Naive thymus-derived CD4-positive, alpha-beta T cell (primary cell): ENCODE measurements around the gene ANKLE2. TPM values are rescaled to one million over a fixed set of nuclear protein-coding genes. Genes with fewer than 3 reads are reported as not detected.

Experiments
- ATAC-seq: fragments of 150-1000 bp; cut with Tn5 transposase; 2 replicates; pipeline ENCODE4 v1.10.0; 2021; ENCODE audit warnings: mild to moderate bottlenecking, moderate library complexity
- CTCF ChIA-PET: fragments of 350-600 bp; sonication (Branson Sonifier 250); formaldehyde crosslinking; loops from one replicate; lab custom pipeline; 2021; ENCODE audit warnings: antibody characterized with exemption; lab: Charles Lee
- POLR2A ChIA-PET: fragments of 350-600 bp; sonication (Branson Sonifier 250); formaldehyde crosslinking; loops from one replicate; lab custom pipeline; 2021; ENCODE audit warnings: antibody characterized with exemption, inconsistent platforms; lab: Charles Lee
- DNase-seq, 9 donors: peaks; one replicate each; pipeline versions ENCODE4 v3.0.0 to v3.0.0-alpha.2; 2020 to 2022; ENCODE audit warnings: mixed read lengths in 1 of 9
- H3K27ac ChIP-seq: one replicate; pipeline ENCODE4 v1.7.0; 2013; ENCODE audit warnings: mild to moderate bottlenecking, low read depth, low read length, moderate library complexity
- H3K27me3 ChIP-seq, 2 donors: one replicate each; pipeline ENCODE4 v1.7.0; 2013; ENCODE audit warnings: low read length in 2 of 2, mild to moderate bottlenecking in 2 of 2, moderate library complexity in 2 of 2; ENCODE audit not compliant: control insufficient read depth in 2 of 2, insufficient read depth in 2 of 2
- H3K36me3 ChIP-seq, 3 experiments: 1 replicate in 2 of 3; 2 replicates in 1 of 3; pipeline ENCODE4 v1.7.0; 2013; ENCODE audit warnings: low read length in 3 of 3, mild to moderate bottlenecking in 3 of 3, moderate library complexity in 1 of 3; ENCODE audit not compliant: insufficient read depth in 3 of 3, control insufficient read depth in 2 of 3
- H3K4me1 ChIP-seq, 2 donors: one replicate each; pipeline ENCODE4 v1.7.0; 2013; ENCODE audit warnings: low read length in 2 of 2, mild to moderate bottlenecking in 2 of 2, moderate library complexity in 1 of 2; ENCODE audit not compliant: control insufficient read depth in 2 of 2, insufficient read depth in 2 of 2
- H3K4me3 ChIP-seq: 2 replicates; pipeline ENCODE4 v1.7.0; 2013; ENCODE audit warnings: mild to moderate bottlenecking, low read length
- H3K9me3 ChIP-seq, 3 experiments: 1 replicate in 2 of 3; 2 replicates in 1 of 3; pipeline ENCODE4 v1.7.0; 2013; ENCODE audit warnings: low read length in 3 of 3; ENCODE audit not compliant: control insufficient read depth in 2 of 3
- H3K27ac Mint-ChIP-seq, 9 donors: one replicate each; pipeline ENCODE4 v1.8.0; 2020 to 2022; ENCODE audit warnings: mixed read lengths in 9 of 9, mild to moderate bottlenecking in 8 of 9, moderate library complexity in 5 of 9, inconsistent platforms in 2 of 9
- H3K27me3 Mint-ChIP-seq, 5 donors: one replicate each; pipeline ENCODE4 v1.8.0; 2021 to 2022; ENCODE audit warnings: mixed read lengths in 5 of 5, mild to moderate bottlenecking in 1 of 5
- H3K36me3 Mint-ChIP-seq, 5 donors: one replicate each; pipeline ENCODE4 v1.8.0; 2020 to 2022; ENCODE audit warnings: mixed read lengths in 5 of 5, mild to moderate bottlenecking in 3 of 5, inconsistent platforms in 1 of 5
- H3K4me1 Mint-ChIP-seq, 7 donors: one replicate each; pipeline ENCODE4 v1.8.0; 2020 to 2022; ENCODE audit warnings: mixed read lengths in 7 of 7, mild to moderate bottlenecking in 3 of 7, inconsistent platforms in 1 of 7
- H3K4me3 Mint-ChIP-seq, 10 donors: one replicate each; pipeline ENCODE4 v1.8.0; 2020 to 2022; ENCODE audit warnings: mild to moderate bottlenecking in 10 of 10, mixed read lengths in 10 of 10, moderate library complexity in 6 of 10, inconsistent platforms in 2 of 10
- H3K9me3 Mint-ChIP-seq, 11 donors: one replicate each; pipeline ENCODE4 v1.8.0; 2020 to 2022; ENCODE audit warnings: mixed read lengths in 11 of 11, mild to moderate bottlenecking in 4 of 11, inconsistent platforms in 1 of 11, moderate library complexity in 1 of 11
- intact Hi-C, 2 donors: fragments of 100-400 bp; cut with micrococcal nuclease; formaldehyde crosslinking; loops; one replicate each; pipeline ENCODE4 v1.15.1; 2023
- polyA plus RNA-seq, 2 donors: library from polyadenylated mRNA; unstranded; fragments of 300-500 nt; fragmentation: Illumina TruSeq; gene quantifications; one replicate each; pipeline ENCODE4 v1.2.3, GENCODE V29; 2021
- total RNA-seq, 6 experiments: library from RNA in 5 of 6; stranded (reverse) in 5 of 6; gene quantifications; 1 replicate in 5 of 6; 2 replicates in 1 of 6; pipeline ENCODE4 v1.2.3 and lab custom pipeline; 2021 to 2026

ANKLE2 gene
- total and polyA plus RNA-seq, 7 experiments from 2014 or later = 21.5 to 95.5 (median 78.9) TPM

GRCh38 chr12:132717531-132718387 lies 43.9 kb downstream of the ANKLE2 start:
- Histone ChIP-seq H3K36me3 (peaks cover 0 to 80% (median 9%) of the 10 kb centered on the region in 3 experiments), H3K27ac (no peak overlapping the region), H3K4me1 (no peaks in the 10 kb centered on the region), H3K9me3 (no peaks in the 10 kb centered on the region), H3K27me3 (no peaks in the 10 kb centered on the region), H3K4me3 (no peak overlapping the region)
- H3K4me3 Mint-ChIP-seq = no peak overlapping the region
- H3K36me3 Mint-ChIP-seq = peaks cover 3 to 31% (median 7%) of the 10 kb centered on the region in 5 donors
- intact Hi-C loops = no loop called here
- H3K4me1 Mint-ChIP-seq = peaks cover 0 to 14% (median 9%) of the 10 kb centered on the region in 7 donors
- ChIA-PET CTCF (no interaction called here), POLR2A (no interaction called here)
- H3K27me3 Mint-ChIP-seq = no peaks in the 10 kb centered on the region
- ATAC-seq = no peak
- H3K27ac Mint-ChIP-seq = no peak overlapping the region
- H3K9me3 Mint-ChIP-seq = no peaks in the 10 kb centered on the region
- no peak for DNase-seq

GRCh38 chr12:132717011-132717410 lies 44.6 kb downstream of the ANKLE2 start:
- Histone ChIP-seq H3K4me3 (no peak overlapping the region), H3K36me3 (peaks cover 0 to 74% (median 9%) of the 10 kb centered on the region in 3 experiments), H3K9me3 (no peaks in the 10 kb centered on the region), H3K27ac (no peak overlapping the region), H3K27me3 (no peaks in the 10 kb centered on the region), H3K4me1 (no peaks in the 10 kb centered on the region)
- Mint-ChIP-seq H3K4me1 (peaks cover 0 to 19% (median 13%) of the 10 kb centered on the region in 7 donors), H3K9me3 (no peaks in the 10 kb centered on the region), H3K36me3 (peaks cover 3 to 31% (median 7%) of the 10 kb centered on the region in 5 donors), H3K4me3 (no peak overlapping the region), H3K27ac (peak overlapping the region in 1 of 9 donors; percentile 51), H3K27me3 (no peaks in the 10 kb centered on the region)
- ChIA-PET POLR2A (interaction anchor here (1.0 kb wide), 1 partner anchor 14 kb away, joined by 3 read pairs; no protein-coding TSS in a partner anchor), CTCF (no interaction called here)
- DNase-seq = no peak
- intact Hi-C loops = no loop called here
- ATAC-seq = no peak

GRCh38 chr12:132716356-132716755 lies 45.3 kb downstream of the ANKLE2 start:
- peaks cover 3 to 31% (median 7%) of the 10 kb centered on the region in 5 donors for H3K36me3 Mint-ChIP-seq
- DNase-seq = no peak
- H3K27me3 ChIP-seq = no peaks in the 10 kb centered on the region
- H3K27ac Mint-ChIP-seq = no peak overlapping the region
- no peaks in the 10 kb centered on the region for H3K27me3 Mint-ChIP-seq
- ChIA-PET POLR2A (interaction anchor here (1.0 kb wide), 1 partner anchor 13 kb away, joined by 3 read pairs; no protein-coding TSS in a partner anchor), CTCF (no interaction called here)
- ATAC-seq = no peak
- peaks cover 0 to 26% (median 18%) of the 10 kb centered on the region in 7 donors for H3K4me1 Mint-ChIP-seq
- H3K27ac ChIP-seq = no peak overlapping the region
- H3K36me3 ChIP-seq = peaks cover 0 to 68% (median 4%) of the 10 kb centered on the region in 3 experiments
- H3K4me3 ChIP-seq = no peak overlapping the region
- intact Hi-C loops = no loop called here
- no peaks in the 10 kb centered on the region for H3K9me3 ChIP-seq
- H3K9me3 Mint-ChIP-seq = no peaks in the 10 kb centered on the region
- peaks cover 6% of the 10 kb centered on the region in 2 donors for H3K4me1 ChIP-seq
- no peak overlapping the region for H3K4me3 Mint-ChIP-seq

- Histone ChIP-seq H3K4me1 (peaks cover 6 to 7% of the 10 kb centered on the region in 2 donors), H3K36me3 (peaks cover 0 to 63% (median 4%) of the 10 kb centered on the region in 3 experiments), H3K4me3 (no peak overlapping the region), H3K9me3 (no peaks in the 10 kb centered on the region), H3K27me3 (no peaks in the 10 kb centered on the region), H3K27ac (no peak overlapping the region)
- Mint-ChIP-seq H3K4me1 (peaks cover 0 to 28% (median 18%) of the 10 kb centered on the region in 7 donors), H3K27ac (no peak overlapping the region), H3K4me3 (no peak overlapping the region), H3K27me3 (no peaks in the 10 kb centered on the region), H3K36me3 (peaks cover 0 to 28% (median 7%) of the 10 kb centered on the region in 5 donors), H3K9me3 (no peaks in the 10 kb centered on the region)
- ATAC-seq = no peak
- DNase-seq = no peak
- ChIA-PET CTCF (interaction anchor here (0.7 kb wide), 1 partner anchor 96 kb away, joined by 3 read pairs; no protein-coding TSS in a partner anchor), POLR2A (no interaction called here)
- intact Hi-C loops = no loop called here
Measured at GRCh38 chr12:132715874-132716273, 45.8 kb downstream of the ANKLE2 start.

- Mint-ChIP-seq H3K9me3 (peaks cover 0 to 19% (median 6%) of the 10 kb centered on the region in 11 donors), H3K27me3 (no peaks in the 10 kb centered on the region), H3K36me3 (peaks cover 4 to 9% (median 7%) of the 10 kb centered on the region in 5 donors), H3K27ac (peak overlapping the region in 1 of 9 donors; percentile 21), H3K4me1 (peaks cover 0 to 36% (median 19%) of the 10 kb centered on the region in 7 donors), H3K4me3 (peak overlapping the region in 6 of 10 donors; percentile 13 to 57 (median 33))
- intact Hi-C loops = loop anchor here in 1 of 2 donors (5.0 kb wide), 1 partner anchor 244 kb away; the partner anchor contains the start of gene ZNF605
- Histone ChIP-seq H3K36me3 (peaks cover 0 to 39% (median 0%) of the 10 kb centered on the region in 3 experiments), H3K27ac (no peak overlapping the region), H3K4me1 (peaks cover 6 to 11% of the 10 kb centered on the region in 2 donors), H3K9me3 (peaks cover 0 to 10% (median 3%) of the 10 kb centered on the region in 3 experiments), H3K27me3 (no peaks in the 10 kb centered on the region), H3K4me3 (no peak overlapping the region)
- ATAC-seq = no peak
- CTCF ChIA-PET = no interaction called here
- DNase-seq = no peak
- POLR2A ChIA-PET = no interaction called here
Measured at GRCh38 chr12:132713123-132713522, 48.5 kb downstream of the ANKLE2 start.

GRCh38 chr12:132711080-132711843 lies 50.4 kb downstream of the ANKLE2 start:
- peak overlapping the region; percentile 73 for H3K27ac ChIP-seq
- intact Hi-C loops = loop anchor here (2.0 to 5.0 kb wide), 3 partner anchors 60 to 246 kb away; partner anchors contain the start of genes GOLGA3 (in 1 of the 2) and ZNF605 (in 1 of the 2)
- H3K4me3 ChIP-seq = peak overlapping the region; percentile 60
- ATAC-seq = no peak
- ChIA-PET CTCF (interaction anchor here (0.7 kb wide), 1 partner anchor 49 kb away, joined by 4 read pairs; no protein-coding TSS in a partner anchor), POLR2A (interaction anchor here (0.6 to 1.5 kb wide), 4 partner anchors 9 to 123 kb away, joined by 3 to 4 read pairs (median 3); no protein-coding TSS in a partner anchor)
- peaks cover 8 to 19% (median 12%) of the 10 kb centered on the region in 5 donors for H3K36me3 Mint-ChIP-seq
- H3K4me1 Mint-ChIP-seq = peaks cover 0 to 36% (median 22%) of the 10 kb centered on the region in 7 donors
- H3K9me3 Mint-ChIP-seq = peaks cover 3 to 36% (median 15%) of the 10 kb centered on the region in 11 donors
- H3K36me3 ChIP-seq = peaks cover 0 to 20% (median 0%) of the 10 kb centered on the region in 3 experiments
- peak overlapping the region; percentile 66 to 87 (median 82) for H3K4me3 Mint-ChIP-seq
- no peaks in the 10 kb centered on the region for H3K27me3 Mint-ChIP-seq
- no peaks in the 10 kb centered on the region for H3K27me3 ChIP-seq
- DNase-seq = peak in 4 of 9 donors; percentile 9 to 61 (median 22)
- peaks cover 0 to 24% (median 5%) of the 10 kb centered on the region in 3 experiments for H3K9me3 ChIP-seq
- peak overlapping the region in 7 of 9 donors; percentile 21 to 69 (median 60) for H3K27ac Mint-ChIP-seq
- H3K4me1 ChIP-seq = peaks cover 6 to 11% of the 10 kb centered on the region in 2 donors
